Stimulated activated CD8-positive, alpha-beta memory T cell treated with anti-CD3 and anti-CD28 coated beads, Interleukin-15, amount 100 ng/mL, for 24 hours (primary cell): ENCODE measurements around the gene CD40.

Experiments used
- DNase-seq: peaks from one replicate; pipeline ENCODE4 v3.0.0-alpha.2; 2020; ENCODE audit warnings: low read depth

The CD40 gene

GRCh38 chr20:46148313-46149208 is 30.4 kb downstream of the CD40 start:
- no peak for DNase-seq

GRCh38 chr20:46150943-46151342 is 32.8 kb downstream of the CD40 start:
- DNase-seq: no peak

GRCh38 chr20:46151936-46152335 is 33.8 kb downstream of the CD40 start:
- DNase-seq: no peak

- no peak for DNase-seq
These were observed 34.9 kb downstream of the CD40 start for GRCh38 chr20:46152824-46153586.

- DNase-seq: no peak
These were observed 36.2 kb downstream of the CD40 start for GRCh38 chr20:46154305-46154704.

- no peak for DNase-seq
These were observed 36.7 kb downstream of the CD40 start for GRCh38 chr20:46154796-46155195.

- DNase-seq: no peak
These were observed 38.0 kb downstream of the CD40 start for GRCh38 chr20:46156065-46156464.

GRCh38 chr20:46157076-46157592 is 39.0 kb downstream of the CD40 start:
- no peak for DNase-seq

GRCh38 chr20:46157625-46158024 is 39.5 kb downstream of the CD40 start:
- no peak for DNase-seq

GRCh38 chr20:46158476-46158987 is 40.4 kb downstream of the CD40 start:
- DNase-seq: no peak

- no peak for DNase-seq
These were observed 41.2 kb downstream of the CD40 start for GRCh38 chr20:46159101-46159897.

GRCh38 chr20:46160661-46161060 is 42.5 kb downstream of the CD40 start:
- DNase-seq: no peak

- DNase-seq: no peak
These were observed 43.8 kb downstream of the CD40 start for GRCh38 chr20:46161921-46162320.

GRCh38 chr20:46164254-46164653 is 46.1 kb downstream of the CD40 start:
- DNase-seq: no peak

GRCh38 chr20:46167080-46167479 is 49.0 kb downstream of the CD40 start:
- DNase-seq: no peak

- no peak for DNase-seq
These were observed 50.3 kb downstream of the CD40 start for GRCh38 chr20:46168438-46168837.

- DNase-seq: no peak
These were observed 51.4 kb downstream of the CD40 start for GRCh38 chr20:46169245-46170171.

- no peak for DNase-seq
These were observed 53.4 kb downstream of the CD40 start for GRCh38 chr20:46171476-46171875.

- DNase-seq: no peak
These were observed 53.8 kb downstream of the CD40 start for GRCh38 chr20:46171909-46172308.

GRCh38 chr20:46172455-46172854 is 54.3 kb downstream of the CD40 start:
- DNase-seq: no peak
